Effector CD4-positive, alpha-beta T cell (primary cell): ENCODE results near the gene CCDC34.

ENCODE experiments used
- DNase-seq: peaks from one replicate; pipeline ENCODE4 v3.0.0-alpha.2; 2020
- total RNA-seq: gene quantifications from one replicate; lab custom pipeline; 2026; lab: John Stamatoyannopoulos, UW

The CCDC34 gene
- total RNA-seq, result 0.94 reads per million

DNA sequence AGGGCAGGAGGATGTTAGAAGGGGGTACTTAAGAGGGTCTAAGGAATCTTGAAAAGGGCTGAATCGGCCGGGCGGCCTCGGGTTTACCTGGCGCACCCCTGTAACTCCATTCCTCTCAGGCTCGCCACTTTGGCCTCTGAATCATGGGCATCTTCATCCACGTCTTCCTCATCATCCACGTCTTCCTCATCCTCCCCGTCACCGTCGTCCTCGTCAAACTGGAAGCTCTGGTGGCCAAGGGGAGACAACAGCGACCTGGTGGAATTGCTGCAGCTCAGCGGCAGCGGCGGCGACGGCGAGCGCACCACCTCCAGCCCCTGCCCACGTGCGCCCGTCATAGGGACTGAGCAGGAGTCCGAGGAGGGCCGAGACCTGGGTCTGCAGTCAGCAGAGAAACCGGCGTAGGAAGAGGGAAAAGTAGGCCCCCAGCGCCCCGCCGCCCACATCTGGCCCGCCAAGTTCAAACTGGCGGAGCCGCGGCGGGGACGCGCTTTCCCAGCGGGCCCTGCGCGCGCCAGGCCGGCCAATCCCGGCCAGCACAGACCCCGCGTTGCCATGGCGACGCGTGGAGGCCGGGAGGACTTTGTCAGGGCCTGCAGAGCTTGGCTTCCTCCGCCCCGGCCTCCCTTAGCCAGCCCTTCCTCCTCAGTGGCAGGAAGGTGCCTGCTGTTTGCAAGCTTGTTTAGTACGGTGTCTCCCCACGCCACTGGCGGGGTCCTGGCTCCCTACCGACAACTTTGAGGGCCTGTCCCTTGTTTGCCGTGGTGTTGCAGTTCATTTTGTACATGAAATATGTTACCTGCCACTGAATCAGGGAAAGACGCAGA, at the start of gene CCDC34:
Gene CCDC34, minus strand, starts transcription at position 467 of the 827 bp plus-strand sequence. Its CDS starts 21 bp downstream, at position 446.
- peak; percentile 76 for DNase-seq

GRCh38 chr11:27412192-27412691, 49.2 kb upstream of the CCDC34 start:
- DNase-seq, result no peak

- no peak for DNase-seq
Measured at GRCh38 chr11:27411328-27411727, 48.3 kb upstream of the CCDC34 start.

DNA sequence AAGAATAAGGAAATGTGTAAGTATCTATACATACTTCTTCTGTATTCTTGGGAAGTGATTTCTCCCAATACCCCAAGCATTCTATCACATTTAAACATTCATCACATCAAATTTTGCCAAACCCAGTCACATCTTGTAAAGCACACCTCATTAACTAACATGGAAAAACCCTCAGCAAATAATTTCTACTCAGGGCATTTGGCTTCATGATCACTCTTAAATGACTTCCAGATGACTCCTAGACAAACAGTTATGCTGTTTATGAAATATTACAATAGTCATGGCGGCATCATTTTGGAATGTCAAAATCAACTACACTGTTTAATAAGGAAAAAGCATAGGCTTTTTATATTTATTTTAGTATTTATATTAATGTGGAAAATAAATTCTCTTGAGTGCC, 47.3 kb upstream of the CCDC34 start:
- DNase-seq, result no peak

DNA sequence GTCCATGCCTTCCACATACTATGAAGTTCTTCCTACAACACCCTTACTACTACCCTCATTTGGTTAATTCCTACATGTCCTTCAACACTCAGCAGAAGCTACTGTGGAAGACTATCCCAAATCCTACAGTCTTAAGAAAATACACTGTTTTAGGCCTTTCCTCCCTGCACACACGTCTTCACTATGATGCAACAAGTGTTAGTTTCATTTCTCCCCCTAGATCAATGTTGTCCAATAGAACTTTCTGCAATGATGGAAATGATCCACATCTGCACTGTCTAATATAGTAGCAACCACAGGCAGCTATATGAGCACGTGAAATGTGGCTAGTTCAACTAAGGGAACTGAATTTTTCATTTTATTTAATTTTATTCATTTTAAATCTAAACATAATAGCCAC, 46.7 kb upstream of the CCDC34 start:
- no peak for DNase-seq

GRCh38 chr11:27409049-27409448, 46.0 kb upstream of the CCDC34 start:
- DNase-seq, result no peak

DNA sequence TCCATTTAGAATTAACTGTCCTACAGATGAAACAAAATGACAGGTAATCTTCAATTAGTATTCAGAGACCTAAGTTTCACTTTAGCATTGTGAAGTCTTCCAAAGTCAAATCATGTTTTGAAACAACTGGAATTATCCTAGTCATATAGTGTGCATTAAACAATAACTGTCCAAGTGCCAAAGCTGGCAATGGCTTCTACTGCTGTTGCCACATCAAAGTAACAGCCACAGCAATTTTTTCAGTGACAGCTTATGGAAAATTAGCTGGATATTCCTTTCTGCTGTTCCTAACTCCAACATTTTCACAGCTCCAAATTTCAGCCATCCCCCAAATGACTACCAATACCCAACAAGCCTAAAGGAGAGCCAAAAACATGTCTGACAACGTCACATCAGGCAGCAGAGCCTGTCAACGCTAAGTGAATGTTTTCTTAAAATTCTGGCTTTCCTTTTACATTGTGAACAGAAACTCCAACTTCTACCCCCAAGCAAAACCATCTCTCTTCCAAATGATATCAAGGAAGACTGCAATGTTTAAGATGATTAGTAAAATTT, 45.3 kb upstream of the CCDC34 start:
- no peak for DNase-seq

GRCh38 chr11:27406498-27407354, 43.7 kb upstream of the CCDC34 start:
- DNase-seq, result no peak

DNA sequence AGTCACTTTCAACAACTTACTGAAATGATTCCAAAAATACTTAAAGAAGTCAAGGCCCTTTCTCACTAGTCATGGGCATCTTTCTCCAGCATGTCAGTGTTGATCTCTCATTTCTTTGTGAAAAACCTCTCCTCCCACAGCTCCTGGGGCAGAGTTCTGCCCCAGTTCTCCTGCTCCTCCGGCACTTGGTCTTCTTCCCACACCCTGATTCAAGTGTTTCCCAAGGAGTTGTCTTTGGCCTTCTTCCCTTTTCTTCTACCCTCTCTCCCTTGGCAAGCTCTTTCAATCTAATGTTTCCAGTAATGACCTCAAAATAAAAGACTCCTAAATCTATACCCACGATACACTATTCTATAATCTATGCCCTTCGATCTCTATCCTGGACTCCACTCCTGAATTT, 42.1 kb upstream of the CCDC34 start:
- no peak for DNase-seq

DNA sequence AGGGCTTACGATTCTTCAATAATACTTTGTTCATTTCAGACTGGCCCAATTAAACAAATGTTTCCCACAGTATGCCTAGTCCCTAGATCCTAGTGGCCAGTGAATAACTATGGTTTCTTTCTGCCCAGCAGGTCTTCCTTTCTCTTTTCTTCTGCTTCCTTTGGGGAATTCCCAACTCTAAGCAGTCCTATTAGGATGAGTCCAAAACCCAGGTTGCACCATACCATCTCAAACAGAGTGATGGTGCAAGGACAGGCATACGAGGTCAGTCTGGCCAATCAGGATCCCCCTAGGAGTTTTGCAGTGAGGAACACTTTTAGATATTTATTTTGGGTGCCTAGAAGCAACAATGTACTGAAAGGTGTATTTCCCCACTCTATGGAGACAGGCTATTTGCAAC, 41.4 kb upstream of the CCDC34 start:
- DNase-seq, result no peak

DNA sequence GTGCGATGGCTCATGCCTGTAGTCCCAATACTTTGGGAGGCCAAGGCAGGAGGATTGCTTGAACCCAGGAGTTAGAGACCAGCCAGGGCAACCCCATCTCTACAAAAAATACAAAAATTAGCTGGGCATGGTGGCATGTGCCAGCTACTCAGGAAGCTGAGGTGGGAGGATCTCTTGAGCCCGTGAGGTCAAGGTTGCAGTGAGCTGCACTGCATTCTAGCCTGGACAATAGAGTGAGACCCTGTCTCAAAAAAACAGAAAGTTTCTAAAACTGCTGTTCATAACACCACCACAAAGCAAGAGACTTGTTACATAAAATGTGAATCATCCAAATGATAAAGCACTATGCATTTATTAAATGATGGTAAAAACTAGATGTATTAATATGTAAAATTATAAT, 40.2 kb upstream of the CCDC34 start:
- no peak for DNase-seq

DNA sequence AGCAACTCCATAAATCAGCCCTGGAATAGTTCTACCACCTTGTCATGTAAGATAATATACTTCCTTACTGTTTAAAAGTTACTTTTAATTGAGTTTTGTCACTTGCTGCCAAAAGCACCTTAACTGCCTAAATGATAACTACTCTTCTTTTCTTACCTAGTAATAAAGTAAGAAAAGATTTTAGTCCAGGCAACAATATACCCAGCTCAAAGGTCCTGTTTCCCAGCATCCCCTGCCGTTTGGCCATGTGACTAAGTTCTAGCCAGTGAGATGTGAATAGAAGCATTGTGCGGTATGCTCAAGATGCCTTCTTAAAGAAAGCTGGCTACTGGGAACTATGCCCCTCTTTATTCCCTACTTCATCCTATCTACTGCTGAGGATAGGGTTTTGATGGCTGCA, 39.4 kb upstream of the CCDC34 start:
- no peak for DNase-seq

DNA sequence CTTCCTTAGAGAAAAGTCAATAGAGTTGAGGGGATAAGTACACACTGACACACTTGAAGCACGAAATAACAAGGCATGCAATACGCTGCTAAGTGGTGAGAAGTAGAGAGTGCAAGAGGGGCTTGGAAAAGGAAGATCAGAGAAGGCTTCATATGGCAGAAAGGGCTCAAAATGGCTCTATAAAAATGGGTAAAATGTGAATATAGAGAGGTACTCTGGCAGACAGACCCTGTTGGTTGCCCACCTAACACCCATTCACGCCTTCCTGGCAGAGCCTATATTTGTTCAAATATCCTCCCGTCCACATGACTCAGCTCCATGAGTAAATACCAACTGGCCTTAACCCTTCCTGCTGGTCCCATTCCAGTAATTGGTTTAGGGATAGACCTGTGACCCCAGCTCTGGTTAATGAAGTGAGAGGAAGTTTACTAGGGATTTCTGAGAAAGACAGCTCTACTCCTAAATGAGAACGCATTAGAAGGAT, 38.9 kb upstream of the CCDC34 start:
- no peak for DNase-seq

GRCh38 chr11:27401280-27401832, 38.3 kb upstream of the CCDC34 start:
- no peak for DNase-seq

DNA sequence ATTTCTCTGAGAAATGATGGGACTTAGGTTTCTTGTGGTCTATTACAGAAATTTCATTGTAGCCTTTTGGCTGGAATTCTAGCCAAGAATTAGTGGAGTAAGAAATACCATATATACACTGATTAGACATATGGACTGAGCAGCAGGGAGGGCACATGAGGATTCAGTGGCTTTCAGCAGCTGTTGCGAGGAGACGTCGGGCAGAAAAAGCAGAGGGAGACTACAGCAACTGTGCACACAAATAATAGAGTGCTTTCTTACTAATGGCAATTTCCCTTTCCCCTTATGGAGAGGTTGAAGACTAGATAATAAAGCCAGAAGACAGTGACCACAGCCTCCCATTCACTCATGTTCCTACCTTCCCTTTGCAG, 35.4 kb upstream of the CCDC34 start:
- no peak for DNase-seq

GRCh38 chr11:27397624-27398399, 34.8 kb upstream of the CCDC34 start:
- no peak for DNase-seq

DNA sequence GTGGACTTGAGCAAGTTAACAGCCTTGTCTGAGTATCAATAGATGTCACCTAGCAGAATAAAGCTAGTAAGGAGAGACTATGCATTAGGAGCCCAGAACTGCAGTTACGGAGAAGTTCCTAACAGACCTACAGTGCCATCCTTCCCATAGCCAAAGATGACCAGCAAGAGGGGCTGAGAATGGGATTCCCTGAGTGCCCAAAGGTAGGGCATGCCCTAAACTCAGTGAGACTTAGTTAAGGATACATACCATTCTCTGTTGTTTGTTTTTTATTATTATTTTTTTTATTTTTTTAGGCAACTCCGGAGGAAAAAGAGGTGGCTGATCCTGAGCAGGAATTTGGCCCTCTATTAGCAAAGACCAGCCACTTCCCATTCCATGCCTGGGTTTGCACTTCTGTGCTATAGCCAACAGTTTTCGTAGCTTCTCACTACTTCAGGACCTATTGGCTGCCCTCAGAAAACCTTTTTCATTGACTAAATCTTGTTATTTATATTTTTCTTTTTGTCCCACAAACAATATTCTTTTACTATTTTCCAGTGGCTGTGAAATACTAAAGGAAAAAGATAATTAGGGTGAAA, 33.3 kb upstream of the CCDC34 start:
- DNase-seq, result no peak

DNA sequence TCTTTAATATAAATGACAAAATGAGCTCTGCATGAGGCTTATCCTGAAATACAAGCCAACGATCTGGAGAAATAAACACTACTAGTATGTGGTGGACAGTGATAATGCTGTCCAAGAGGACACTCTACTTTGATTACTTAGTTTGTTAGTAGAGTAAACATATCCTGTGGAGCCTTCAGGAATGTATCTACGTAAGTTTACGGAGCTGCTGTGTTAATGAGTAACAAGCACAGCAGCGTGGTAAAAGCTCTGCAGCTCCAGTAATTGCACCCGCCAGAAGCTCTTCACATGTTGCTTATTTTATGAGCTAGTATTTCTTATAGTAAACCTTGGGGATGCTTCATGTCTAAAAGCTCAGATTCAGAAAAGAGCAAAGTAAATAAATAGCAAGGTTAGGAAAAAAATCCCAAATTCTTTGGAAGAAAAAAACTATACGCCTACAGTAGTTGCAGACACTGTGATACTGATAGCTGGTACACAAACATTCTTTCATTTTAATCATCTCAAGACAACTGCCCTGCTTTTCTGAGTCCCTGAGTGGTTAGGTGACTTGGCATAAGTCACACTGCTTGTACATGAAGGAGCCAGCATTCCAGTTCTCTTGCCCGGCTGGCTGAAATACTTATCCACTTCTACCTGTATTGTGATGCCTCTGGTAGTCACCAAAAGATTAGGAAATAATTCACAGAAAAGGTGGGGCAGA, 32.7 kb upstream of the CCDC34 start:
- no peak for DNase-seq

DNA sequence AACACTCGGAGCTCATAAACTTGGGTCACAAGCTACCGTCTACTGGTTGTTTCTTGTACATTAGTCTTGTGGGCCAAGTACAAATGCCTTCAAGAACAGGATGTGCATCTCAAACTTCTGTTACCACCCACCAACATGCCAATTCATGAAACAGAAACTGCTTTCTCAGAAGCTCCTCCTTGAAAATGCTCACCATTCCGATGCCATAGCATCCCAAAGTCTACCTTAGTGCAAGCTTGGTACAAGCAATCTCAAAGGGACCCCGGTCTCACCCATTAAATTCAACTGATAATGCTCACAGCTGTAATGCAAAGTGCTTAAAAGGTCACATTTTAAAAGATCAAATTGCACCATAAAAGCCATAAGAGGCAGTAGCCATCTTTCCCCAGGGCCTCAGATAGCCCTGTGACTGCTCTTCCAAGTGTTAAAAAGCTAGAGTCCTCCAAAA, 31.8 kb upstream of the CCDC34 start:
- no peak for DNase-seq

- no peak for DNase-seq
Measured at GRCh38 chr11:27392278-27393114, 29.5 kb upstream of the CCDC34 start.
